Parietal lobe (tissue), 1 donor: ENCODE data around the gene POF1B. TPM values are rescaled to one million over a fixed set of nuclear protein-coding genes. Genes with fewer than 3 reads are reported as not detected.

Experiments
- total RNA-seq: library from RNA; depleted of rRNA; stranded (reverse); fragments of >200 nt; gene quantifications from one replicate; pipeline ENCODE4 v1.2.3, GENCODE V29; 2014

The POF1B gene
- not detected for total RNA-seq

GRCh38 chrX:85379174-85379907 is at the start of gene POF1B:
Gene POF1B (minus strand): TSS chrX:85379665. CDS start chrX:85379454, 211 bp downstream.

GRCh38 chrX:85243761-85244449 is 135.6 kb downstream of the POF1B start, which contains the start of the genes SATL1 and ZNF711:
Gene SATL1 (minus strand): TSS chrX:85243779. CDS start chrX:85108968, 134,811 bp downstream.
Gene ZNF711 (plus strand): TSS chrX:85243991. CDS start chrX:85247573, 3,582 bp downstream.

Other genes with a start within 250 kb of the POF1B start
- 3.1 TPM for gene SATL1, start 135.9 kb downstream of the POF1B start, total RNA-seq
- 148 TPM for gene ZNF711, start 135.7 kb downstream of the POF1B start, total RNA-seq